ENCODE measurements around the gene ATOH8. TPM values are rescaled to one million over a fixed set of nuclear protein-coding genes. Genes with fewer than 3 reads are reported as not detected.

Gene ATOH8
- total and polyA plus RNA-seq, 2 donors (not counting 3 experiments of a cell fraction or from before 2014, with no cell fraction given) = 10.3 to 12.8 TPM

GRCh38 chr2:85723707-85724360 is 30.0 kb upstream of the ATOH8 start:
- ChIA-PET CTCF (interaction anchor here (0.7 to 4.0 kb wide), 10 partner anchors 11 to 103 kb away, joined by 3 to 28 read pairs (median 10); no protein-coding TSS in a partner anchor), POLR2A (no interaction called here)
- H3K4me1 ChIP-seq (ENCODE audit: control insufficient read depth, extremely low read depth, insufficient read depth, low read length) = no peaks in the 10 kb centered on the region
- FAIRE-seq (no peak), DNase-seq (ENCODE audit: low read depth, low spot score) (no peak)
- H2AFZ ChIP-seq (ENCODE audit: low read depth, low read length) = no peak overlapping the region
- intact Hi-C loops (cut with micrococcal nuclease) (no loop called here), dilution Hi-C loops (cut with MboI; ENCODE audit: extremely low pct_ligation_motif_present, low sequenced_read_pairs) (loop anchor here (25.0 kb wide), 1 partner anchor 88 kb away; no protein-coding TSS in a partner anchor)
- H3K79me2 ChIP-seq (ENCODE audit: control insufficient read depth, insufficient read depth, low read length) = no peaks in the 10 kb centered on the region
- H3K9ac ChIP-seq (replicated peaks; ENCODE audit: extremely low read depth, insufficient read depth, low read length) = no peak overlapping the region
- TF ChIP-seq POLR2AphosphoS5 (IDR thresholded peaks at IDR 0.05; ENCODE audit: insufficient read depth, low read depth, low read length) (no peak), MAX (IDR thresholded peaks at IDR 0.05; ENCODE audit: insufficient read depth, insufficient read length) (no peak), MYC (IDR thresholded peaks at IDR 0.05; ENCODE audit: low read depth, low read length) (no peak), GATA2 (IDR thresholded peaks at IDR 0.05; ENCODE audit: insufficient read depth, insufficient read length, low read depth, low read length) (no peak)
- H4K20me1 ChIP-seq (replicated peaks; ENCODE audit: control insufficient read depth, extremely low read depth, insufficient read depth, low read length) = no peaks in the 10 kb centered on the region
- H3K27me3 ChIP-seq (ENCODE audit: control insufficient read depth in 2 of 2, insufficient read depth in 2 of 2, low read length in 2 of 2) = peaks cover 0 to 8% of the 10 kb centered on the region in 2 experiments
- H3K9me1 ChIP-seq (replicated peaks; ENCODE audit: control insufficient read depth, extremely low read depth, insufficient read depth, low read length) = no peaks in the 10 kb centered on the region
- no peak overlapping the region for H3K4me3 ChIP-seq (replicated peaks in 1 of 3; ENCODE audit: insufficient read depth in 1 of 3, low read depth in 1 of 3, low read length in 3 of 3)
- no peaks in the 10 kb centered on the region for H3K9me3 ChIP-seq (replicated peaks; ENCODE audit: control insufficient read depth, insufficient read depth, low read length)
- BruUV-seq (replicated peaks) = no TSS peak
- no peak overlapping the region for H3K27ac ChIP-seq (ENCODE audit: insufficient read depth, low read depth, low read length)
- H3K36me3 ChIP-seq (ENCODE audit: control insufficient read depth in 2 of 2, extremely low read depth in 1 of 2, insufficient read depth in 2 of 2, low read length in 2 of 2) = no peaks in the 10 kb centered on the region
- no peak overlapping the region for H3K4me2 ChIP-seq (ENCODE audit: insufficient read depth, low read length)

- Histone ChIP-seq H3K9me1 (replicated peaks; ENCODE audit: control insufficient read depth, extremely low read depth, insufficient read depth, low read length) (no peaks in the 10 kb centered on the region), H3K79me2 (ENCODE audit: control insufficient read depth, insufficient read depth, low read length) (no peaks in the 10 kb centered on the region), H3K4me2 (ENCODE audit: insufficient read depth, low read length) (no peak overlapping the region), H3K27ac (ENCODE audit: insufficient read depth, low read depth, low read length) (no peak overlapping the region), H3K36me3 (ENCODE audit: control insufficient read depth in 2 of 2, extremely low read depth in 1 of 2, insufficient read depth in 2 of 2, low read length in 2 of 2) (no peaks in the 10 kb centered on the region), H3K4me1 (ENCODE audit: control insufficient read depth, extremely low read depth, insufficient read depth, low read length) (no peaks in the 10 kb centered on the region), H4K20me1 (replicated peaks; ENCODE audit: control insufficient read depth, extremely low read depth, insufficient read depth, low read length) (no peaks in the 10 kb centered on the region), H3K9ac (replicated peaks; ENCODE audit: extremely low read depth, insufficient read depth, low read length) (no peak overlapping the region), H3K27me3 (ENCODE audit: control insufficient read depth in 2 of 2, insufficient read depth in 2 of 2, low read length in 2 of 2) (peaks cover 0 to 5% of the 10 kb centered on the region in 2 experiments), H3K4me3 (replicated peaks in 1 of 3; ENCODE audit: insufficient read depth in 1 of 3, low read depth in 1 of 3, low read length in 3 of 3) (no peak overlapping the region), H3K9me3 (replicated peaks; ENCODE audit: control insufficient read depth, insufficient read depth, low read length) (no peaks in the 10 kb centered on the region), H2AFZ (ENCODE audit: low read depth, low read length) (no peak overlapping the region)
- ChIA-PET CTCF (interaction anchor here (0.7 to 4.0 kb wide), 15 partner anchors 8 to 358 kb away, joined by 3 to 28 read pairs (median 4); no protein-coding TSS in a partner anchor), POLR2A (no interaction called here)
- FAIRE-seq = no peak
- dilution Hi-C loops (cut with MboI; ENCODE audit: extremely low pct_ligation_motif_present, low sequenced_read_pairs) = loop anchor here (25.0 kb wide), 1 partner anchor 88 kb away; no protein-coding TSS in a partner anchor
- TF ChIP-seq MAX (IDR thresholded peaks at IDR 0.05; ENCODE audit: insufficient read depth, insufficient read length) = no peak
- no peak for TF ChIP-seq MYC (IDR thresholded peaks at IDR 0.05; ENCODE audit: low read depth, low read length)
- no peak for DNase-seq (ENCODE audit: low read depth, low spot score)
- no TSS peak for BruUV-seq (replicated peaks)
- intact Hi-C loops (cut with micrococcal nuclease) = loop anchor here (5.0 kb wide), 2 partner anchors 77 to 163 kb away; partner anchors contain the start of gene ST3GAL5
These were observed 29.0 kb upstream of the ATOH8 start for GRCh38 chr2:85724731-85725181.

Measured in endothelial cell of umbilical vein (primary cell).